GM23338 (cell line): Measurements from ENCODE around the gene FOXP4. TPM values are rescaled to one million over a fixed set of nuclear protein-coding genes. Genes with fewer than 3 reads are reported as not detected.
A peak's percentile ranks its signal among the peaks of the same experiment; 100 is the strongest.

Source experiments
- ATAC-seq: fragments of 200-7000 bp; cut with Tn5 transposase; 3 replicates; pipeline ENCODE4 v1.9.1; 2020
- DNase-seq: peaks from one replicate; pipeline ENCODE4 v3.0.0-alpha.2; 2015; ENCODE audit warnings: low spot score
- H2AFZ ChIP-seq: fragments of 200-600 bp; sonication (generic); 2 replicates; pipeline ENCODE4 v1.8.0; 2016; ENCODE audit warnings: antibody characterized with exemption, mild to moderate bottlenecking, moderate library complexity
- H3F3A ChIP-seq: fragments of 200-600 bp; sonication (generic); replicated peaks from 2 replicates; pipeline ENCODE4 v1.8.0; 2017; ENCODE audit warnings: antibody characterized with exemption, mixed run types, low read depth
- H3K27ac ChIP-seq: fragments of 200-600 bp; sonication (generic); 2 replicates; pipeline ENCODE4 v1.6.1; 2016; ENCODE audit warnings: low read depth
- H3K27me3 ChIP-seq: fragments of 200-600 bp; sonication (generic); 2 replicates; pipeline ENCODE4 v1.8.0; 2016; ENCODE audit warnings: mild to moderate bottlenecking, mixed run types, moderate library complexity; ENCODE audit not compliant: insufficient read depth
- H3K36me3 ChIP-seq: fragments of 200-600 bp; sonication (generic); 2 replicates; pipeline ENCODE4 v1.8.0; 2016; ENCODE audit warnings: mild to moderate bottlenecking; ENCODE audit not compliant: insufficient read depth
- H3K4me1 ChIP-seq: fragments of 200-600 bp; sonication (generic); 2 replicates; pipeline ENCODE4 v1.8.0; 2016; ENCODE audit warnings: mild to moderate bottlenecking, moderate library complexity; ENCODE audit not compliant: insufficient read depth
- H3K4me2 ChIP-seq: fragments of 200-600 bp; sonication (generic); 2 replicates; pipeline ENCODE4 v1.7.1; 2017; ENCODE audit warnings: mixed run types
- H3K4me3 ChIP-seq: fragments of 200-600 bp; sonication (generic); 2 replicates; pipeline ENCODE4 v1.6.1; 2016; ENCODE audit warnings: mixed run types
- H3K79me2 ChIP-seq: fragments of 200-600 bp; sonication (generic); replicated peaks from 2 replicates; pipeline ENCODE4 v1.8.0; 2017; ENCODE audit warnings: mild to moderate bottlenecking; ENCODE audit not compliant: insufficient read depth
- H3K9me2 ChIP-seq: fragments of 200-600 bp; sonication (generic); 2 replicates; pipeline ENCODE4 v1.8.0; 2017; ENCODE audit not compliant: insufficient read depth
- H4K20me1 ChIP-seq: fragments of 200-600 bp; sonication (generic); replicated peaks from 2 replicates; pipeline ENCODE4 v1.8.0; 2017; ENCODE audit warnings: mild to moderate bottlenecking; ENCODE audit not compliant: insufficient read depth
- H3K27ac Mint-ChIP-seq: 2 replicates; pipeline ENCODE4 v1.8.0; 2020; ENCODE audit warnings: inconsistent platforms, mild to moderate bottlenecking, moderate library complexity, mixed read lengths
- H3K27me3 Mint-ChIP-seq: 3 replicates; pipeline ENCODE4 v1.8.0; 2022; ENCODE audit warnings: low read depth, mild to moderate bottlenecking, moderate library complexity, mixed read lengths, inconsistent platforms; ENCODE audit not compliant: insufficient read depth, poor library complexity
- H3K36me3 Mint-ChIP-seq: 3 replicates; pipeline ENCODE4 v1.8.0; 2021; ENCODE audit warnings: low read depth, mild to moderate bottlenecking, inconsistent platforms, moderate library complexity, mixed read lengths
- H3K4me1 Mint-ChIP-seq: 3 replicates; pipeline ENCODE4 v1.8.0; 2020; ENCODE audit warnings: mild to moderate bottlenecking, inconsistent platforms, mixed read lengths
- H3K4me3 Mint-ChIP-seq: 3 replicates; pipeline ENCODE4 v1.8.0; 2021; ENCODE audit warnings: moderate library complexity, mild to moderate bottlenecking, inconsistent platforms, mixed read lengths
- H3K9me3 Mint-ChIP-seq: 3 replicates; pipeline ENCODE4 v1.8.0; 2020; ENCODE audit warnings: moderate library complexity, mild to moderate bottlenecking, inconsistent platforms, mixed read lengths
- CREB1 ChIP-seq: fragments of 250-450 bp; sonication (Bioruptor Pico); IDR thresholded peaks from 2 replicates; pipeline ENCODE4 v1.5.0; 2020; ENCODE audit warnings: low read depth, mild to moderate bottlenecking, moderate library complexity
- CTCF ChIP-seq, 2 experiments: fragments of 200-600 bp in 1 of 2; sonication (generic) in 1 of 2; conservative IDR thresholded peaks; 2 replicates each; pipeline versions ENCODE4 v1.5.1 to v1.6.1; 2016 to 2017; ENCODE audit warnings: antibody characterized with exemption in 2 of 2, low read depth in 2 of 2, mild to moderate bottlenecking in 2 of 2, moderate library complexity in 1 of 2
- ETS1 ChIP-seq: IDR thresholded peaks from 2 replicates; pipeline ENCODE4 v1.6.1; 2016; ENCODE audit warnings: antibody characterized with exemption
- EZH2phosphoT487 ChIP-seq: fragments of 200-600 bp; sonication (generic); IDR thresholded peaks from one replicate; pipeline ENCODE4 v1.8.1; 2018; ENCODE audit warnings: antibody characterized with exemption; ENCODE audit not compliant: unreplicated experiment
- JUNB ChIP-seq: IDR thresholded peaks from one replicate; pipeline ENCODE4 v1.6.1; 2016; ENCODE audit warnings: antibody characterized with exemption; ENCODE audit not compliant: unreplicated experiment
- NANOG ChIP-seq: IDR thresholded peaks from 2 replicates; pipeline ENCODE4 v1.6.1; 2016; ENCODE audit warnings: antibody characterized with exemption, borderline replicate concordance
- POLR2AphosphoS5 ChIP-seq: IDR thresholded peaks from 2 replicates; pipeline ENCODE4 v1.6.1; 2016; ENCODE audit warnings: antibody characterized with exemption, low read depth
- REST ChIP-seq: IDR thresholded peaks from one replicate; pipeline ENCODE4 v1.6.1; 2018; ENCODE audit warnings: antibody characterized with exemption; ENCODE audit not compliant: unreplicated experiment
- ZNF114 ChIP-seq: fragments of 250-450 bp; sonication (Bioruptor Pico); IDR thresholded peaks from 2 replicates; pipeline ENCODE4 v1.5.0; 2020; ENCODE audit warnings: mild to moderate bottlenecking, moderate library complexity
- polyA plus RNA-seq: library from polyadenylated mRNA; unstranded; fragments of >200 nt; fragmentation: Nextera tagmentation; extraction: Ambion mirVana; gene quantifications from 2 replicates; pipeline ENCODE4 v1.2.1, GENCODE V29; 2016
- total RNA-seq: library from RNA; depleted of rRNA; stranded (reverse); fragments of >200 nt; shearing (Covaris generic); gene quantifications from 2 replicates; pipeline ENCODE4 v1.2.3, GENCODE V29; 2014

The FOXP4 gene
- total and polyA plus RNA-seq, 2 experiments from 2014 or later: 5.1 to 13.5 TPM

GRCh38 chr6:41559655-41560427, 13.7 kb downstream of the FOXP4 start:
- Mint-ChIP-seq H3K4me1 (peaks cover 77% of the 10 kb centered on the region), H3K9me3 (no peaks in the 10 kb centered on the region; the same call in 2 of the 3 replicates), H3K4me3 (peak overlapping the region; percentile 79), H3K27ac (no peak overlapping the region), H3K36me3 (peaks cover 5% of the 10 kb centered on the region), H3K27me3 (peaks cover 50% of the 10 kb centered on the region)
- ATAC-seq (no peak), DNase-seq (peak; percentile 60)
- Histone ChIP-seq H2AFZ (no peak overlapping the region), H4K20me1 (peaks cover 30% of the 10 kb centered on the region; the same call in 1 of the 2 replicates), H3K79me2 (peaks cover 48% of the 10 kb centered on the region), H3K4me3 (peak overlapping the region; percentile 88), H3K27ac (no peak overlapping the region), H3F3A (peaks cover 33% of the 10 kb centered on the region), H3K4me2 (peak overlapping the region; percentile 86), H3K9me2 (no peaks in the 10 kb centered on the region), H3K4me1 (peaks cover 79% of the 10 kb centered on the region), H3K27me3 (peaks cover 49% of the 10 kb centered on the region), H3K36me3 (no peaks in the 10 kb centered on the region; the same call in 1 of the 2 replicates)
- TF ChIP-seq JUNB (no peak), EZH2phosphoT487 (no peak), ZNF114 (CRISPR knock-in tag) (no peak), REST (no peak)

- peaks cover 74% of the 10 kb centered on the region for H3K4me1 Mint-ChIP-seq
- H3K4me3 ChIP-seq: peak overlapping the region; percentile 88
- TF ChIP-seq CREB1 (CRISPR knock-in tag): peak; percentile 84
- no peak for TF ChIP-seq CTCF (conservative IDR thresholded peaks at IDR 0.05; ENCODE audit: low read depth in 2 of 2)
- TF ChIP-seq NANOG: no peak
- peak; percentile 52; the same call in 1 of the 2 replicates for TF ChIP-seq ETS1
- TF ChIP-seq POLR2AphosphoS5: peak; percentile 42
- no peak for TF ChIP-seq EZH2phosphoT487
- peak overlapping the region; percentile 86 for H3K4me2 ChIP-seq
- H3K4me1 ChIP-seq: peaks cover 72% of the 10 kb centered on the region
- DNase-seq: peak; percentile 92
- H3K27me3 Mint-ChIP-seq: peaks cover 47% of the 10 kb centered on the region
- H3K79me2 ChIP-seq: peaks cover 48% of the 10 kb centered on the region
- H3K4me3 Mint-ChIP-seq: peak overlapping the region; percentile 79
- no peaks in the 10 kb centered on the region for H3K9me2 ChIP-seq
- peaks cover 11% of the 10 kb centered on the region for H3K36me3 Mint-ChIP-seq
- H3K27ac ChIP-seq: peak overlapping the region; percentile 88
- H3K27ac Mint-ChIP-seq: peak overlapping the region; percentile 54; the same call in 1 of the 2 replicates
- peaks cover 43% of the 10 kb centered on the region for H3K27me3 ChIP-seq
- H4K20me1 ChIP-seq: peaks cover 28% of the 10 kb centered on the region; the same call in 1 of the 2 replicates
- H3F3A ChIP-seq: peaks cover 33% of the 10 kb centered on the region
- peak; percentile 66 for ATAC-seq
- H3K9me3 Mint-ChIP-seq: no peaks in the 10 kb centered on the region; the same call in 2 of the 3 replicates
- no peaks in the 10 kb centered on the region; the same call in 1 of the 2 replicates for H3K36me3 ChIP-seq
- peak overlapping the region; percentile 91 for H2AFZ ChIP-seq
These were observed 14.4 kb downstream of the FOXP4 start for GRCh38 chr6:41560431-41561192.
